Esophagus muscularis mucosa (tissue), 4 donors: ENCODE measurements around the gene CLEC4G. TPM values are rescaled to one million over a fixed set of nuclear protein-coding genes. Genes with fewer than 3 reads are reported as not detected.

Experiments
- DNase-seq: peaks from one replicate; pipeline ENCODE4 v3.0.0-alpha.2; 2017; ENCODE audit errors: extremely low spot score
- H3K27ac ChIP-seq, 4 donors: fragments of 200-600 bp; sonication (generic); replicated peaks in 1 of 4; 1 replicate in 3 of 4; 2 replicates in 1 of 4; pipeline ENCODE4 v1.5.1; 2016 to 2019; ENCODE audit warnings: mild to moderate bottlenecking in 1 of 4
- H3K27me3 ChIP-seq, 4 donors: fragments of 200-600 bp; sonication (generic); one replicate each; pipeline versions ENCODE4 v1.5.1 to v1.6.0; 2016 to 2019
- H3K36me3 ChIP-seq, 4 donors: fragments of 200-600 bp; sonication (generic); one replicate each; pipeline ENCODE4 v1.5.1; 2016 to 2019
- H3K4me1 ChIP-seq, 4 donors: fragments of 200-600 bp; sonication (generic); one replicate each; pipeline ENCODE4 v1.5.1; 2016 to 2019
- H3K4me3 ChIP-seq, 4 donors: fragments of 200-600 bp; sonication (generic); 1 replicate in 2 of 4; 2 replicates in 2 of 4; pipeline ENCODE4 v1.5.1; 2016 to 2019; ENCODE audit warnings: mild to moderate bottlenecking in 4 of 4, moderate library complexity in 1 of 4
- H3K9me3 ChIP-seq, 4 donors: fragments of 200-600 bp; sonication (generic); 1 replicate in 3 of 4; 2 replicates in 1 of 4; pipeline ENCODE4 v1.5.1; 2016 to 2019
- CTCF ChIP-seq, 3 experiments: fragments of 200-600 bp in 2 of 3; fragments of 450-650 bp in 1 of 3; sonication (generic) in 2 of 3; IDR thresholded peaks; one replicate each; pipeline ENCODE4 v1.5.1; 2017 to 2019; ENCODE audit warnings: antibody characterized with exemption in 3 of 3, mild to moderate bottlenecking in 2 of 3, moderate library complexity in 1 of 3
- EP300 ChIP-seq: sonication (generic); formaldehyde crosslinking; IDR thresholded peaks from one replicate; pipeline ENCODE4 v1.6.1; 2017; ENCODE audit warnings: antibody characterized with exemption
- POLR2A ChIP-seq: fragments of 450-650 bp; IDR thresholded peaks from one replicate; pipeline ENCODE4 v1.6.1; 2017; ENCODE audit warnings: antibody characterized with exemption, moderate library complexity, mild to moderate bottlenecking, low read depth
- POLR2AphosphoS5 ChIP-seq, 2 donors: sonication (generic); formaldehyde crosslinking; IDR thresholded peaks; one replicate each; pipeline ENCODE4 v1.6.1; 2017; ENCODE audit warnings: antibody characterized with exemption in 2 of 2
- WGBS: methylation state at CpG from one replicate; pipeline ENCODE4 v1.1.5; 2018; 5-methylcytosine and 5-hydroxymethylcytosine counted together
- intact Hi-C: fragments of 100-400 bp; cut with DNase I; formaldehyde crosslinking; loops from one replicate; pipeline ENCODE4 v1.15.1; 2023
- total RNA-seq, 4 donors: library from RNA; depleted of rRNA; stranded (reverse); fragments of >200 nt; gene quantifications; one replicate each; pipeline versions ENCODE4 v1.1.0 to v1.2.1, GENCODE V29; 2016

The CLEC4G gene
- total RNA-seq, 4 donors from 2014 or later, result 0.75 to 2.5 (median 1.8) TPM

GRCh38 chr19:7699417-7700401 lies 32.2 kb downstream of the CLEC4G start:
- no peak overlapping the region for H3K4me3 ChIP-seq
- TF ChIP-seq POLR2A (no peak), POLR2AphosphoS5 (IDR thresholded peaks at IDR 0.05) (no peak), CTCF (IDR thresholded peaks at IDR 0.05) (no peak), EP300 (no peak)
- DNase-seq, result no peak
- H3K4me1 ChIP-seq, result no peaks in the 10 kb centered on the region
- H3K36me3 ChIP-seq, result no peaks in the 10 kb centered on the region
- peaks cover 0 to 90% (median 12%) of the 10 kb centered on the region in 4 donors for H3K27me3 ChIP-seq
- H3K27ac ChIP-seq, result no peak overlapping the region
- WGBS, result 60% methylated on average over 15 of the region's 15 CpGs
- H3K9me3 ChIP-seq, result no peaks in the 10 kb centered on the region
- intact Hi-C loops, result no loop called here

- no peak overlapping the region for H3K27ac ChIP-seq
- H3K9me3 ChIP-seq, result no peaks in the 10 kb centered on the region
- DNase-seq, result no peak
- no peak overlapping the region for H3K4me3 ChIP-seq
- TF ChIP-seq CTCF (IDR thresholded peaks at IDR 0.05) (no peak), POLR2AphosphoS5 (IDR thresholded peaks at IDR 0.05) (no peak), POLR2A (no peak), EP300 (no peak)
- intact Hi-C loops, result no loop called here
- no peaks in the 10 kb centered on the region for H3K36me3 ChIP-seq
- H3K27me3 ChIP-seq, result peaks cover 0 to 89% (median 12%) of the 10 kb centered on the region in 4 donors
- H3K4me1 ChIP-seq, result no peaks in the 10 kb centered on the region
- WGBS, result 39% methylated on average over 2 of the region's 2 CpGs
Observed at GRCh38 chr19:7699003-7699402, 32.9 kb downstream of the CLEC4G start.

- DNase-seq, result no peak
- intact Hi-C loops, result no loop called here
- H3K36me3 ChIP-seq, result no peaks in the 10 kb centered on the region
- 25% methylated on average over 11 of the region's 11 CpGs for WGBS
- H3K27ac ChIP-seq, result no peak overlapping the region
- TF ChIP-seq POLR2AphosphoS5 (IDR thresholded peaks at IDR 0.05) (no peak), CTCF (IDR thresholded peaks at IDR 0.05) (no peak), EP300 (no peak), POLR2A (no peak)
- peaks cover 0 to 85% (median 12%) of the 10 kb centered on the region in 4 donors for H3K27me3 ChIP-seq
- no peaks in the 10 kb centered on the region for H3K9me3 ChIP-seq
- no peaks in the 10 kb centered on the region for H3K4me1 ChIP-seq
- no peak overlapping the region for H3K4me3 ChIP-seq
Observed at GRCh38 chr19:7698583-7698982, 33.3 kb downstream of the CLEC4G start.

- Histone ChIP-seq H3K27ac (no peak overlapping the region), H3K36me3 (no peaks in the 10 kb centered on the region), H3K4me1 (no peaks in the 10 kb centered on the region), H3K4me3 (no peak overlapping the region), H3K27me3 (peaks cover 0 to 82% (median 12%) of the 10 kb centered on the region in 4 donors), H3K9me3 (no peaks in the 10 kb centered on the region)
- WGBS, result 86% methylated on average over 10 of the region's 10 CpGs
- TF ChIP-seq POLR2A (no peak), CTCF (IDR thresholded peaks at IDR 0.05) (no peak), POLR2AphosphoS5 (IDR thresholded peaks at IDR 0.05) (no peak), EP300 (no peak)
- DNase-seq, result no peak
- intact Hi-C loops, result no loop called here
Observed at GRCh38 chr19:7697721-7698287, 34.1 kb downstream of the CLEC4G start.
